ENCODE measurements around the gene FAM114A1. TPM values are rescaled to one million over a fixed set of nuclear protein-coding genes. Genes with fewer than 3 reads are reported as not detected.
"Not testable (repeated sequence)": the region's sequence is repeated elsewhere in the genome, so short reads cannot be mapped to it uniquely, and the experiment has no call there.

FAM114A1 gene
- total RNA-seq, 2 donors from 2014 or later = 148 to 180 TPM

GRCh38 chr4:38983787-38984598, 116.4 kb downstream of the FAM114A1 start:
- no peak overlapping the region for H3K27ac ChIP-seq
- no peak for ATAC-seq (ENCODE audit: insufficient number of reproducible peaks, low FRiP score, low read depth)
- H3K9me3 ChIP-seq = no peaks in the 10 kb centered on the region
- no peaks in the 10 kb centered on the region for H3K4me1 ChIP-seq (ENCODE audit: control insufficient read depth in 1 of 2, low read depth in 2 of 2)
- no peak overlapping the region for H3K4me3 ChIP-seq
- H3K36me3 ChIP-seq = no peaks in the 10 kb centered on the region
- DNase-seq (ENCODE audit: low spot score) = no peak
- H3K27me3 ChIP-seq (replicated peaks; ENCODE audit: insufficient read depth) = no peaks in the 10 kb centered on the region
- TF ChIP-seq CTCF (IDR thresholded peaks at IDR 0.05) = no peak

GRCh38 chr4:38985410-38986100, 117.9 kb downstream of the FAM114A1 start:
- H3K4me3 ChIP-seq = no peak overlapping the region
- no peaks in the 10 kb centered on the region for H3K9me3 ChIP-seq
- ATAC-seq (ENCODE audit: insufficient number of reproducible peaks, low FRiP score, low read depth) (no peak), DNase-seq (ENCODE audit: low spot score) (no peak)
- no peak overlapping the region for H3K27ac ChIP-seq
- no peak for TF ChIP-seq CTCF (IDR thresholded peaks at IDR 0.05)
- no peaks in the 10 kb centered on the region for H3K27me3 ChIP-seq (replicated peaks; ENCODE audit: insufficient read depth)
- no peaks in the 10 kb centered on the region for H3K36me3 ChIP-seq
- H3K4me1 ChIP-seq (ENCODE audit: control insufficient read depth in 1 of 2, low read depth in 2 of 2) = no peaks in the 10 kb centered on the region

GRCh38 chr4:38987491-38987890, 119.9 kb downstream of the FAM114A1 start:
- Histone ChIP-seq H3K27ac (no peak overlapping the region), H3K4me1 (ENCODE audit: control insufficient read depth in 1 of 2, low read depth in 2 of 2) (no peaks in the 10 kb centered on the region), H3K4me3 (no peak overlapping the region), H3K27me3 (replicated peaks; ENCODE audit: insufficient read depth) (no peaks in the 10 kb centered on the region), H3K36me3 (no peaks in the 10 kb centered on the region), H3K9me3 (no peaks in the 10 kb centered on the region)
- TF ChIP-seq CTCF (IDR thresholded peaks at IDR 0.05) = no peak
- ATAC-seq (ENCODE audit: insufficient number of reproducible peaks, low FRiP score, low read depth) (no peak), DNase-seq (ENCODE audit: low spot score) (no peak)

- H3K4me1 ChIP-seq (ENCODE audit: control insufficient read depth in 1 of 2, low read depth in 2 of 2); ATAC-seq (ENCODE audit: insufficient number of reproducible peaks, low FRiP score, low read depth); DNase-seq (ENCODE audit: low spot score); H3K27me3 ChIP-seq (replicated peaks; ENCODE audit: insufficient read depth); H3K4me3 ChIP-seq; H3K27ac ChIP-seq; H3K9me3 ChIP-seq; H3K36me3 ChIP-seq: not testable (repeated sequence)
These were observed 120.7 kb downstream of the FAM114A1 start for GRCh38 chr4:38988353-38988752.

- ATAC-seq (ENCODE audit: insufficient number of reproducible peaks, low FRiP score, low read depth) (no peak), DNase-seq (ENCODE audit: low spot score) (no peak)
- Histone ChIP-seq H3K4me3 (no peak overlapping the region), H3K4me1 (ENCODE audit: control insufficient read depth in 1 of 2, low read depth in 2 of 2) (no peaks in the 10 kb centered on the region), H3K9me3 (no peaks in the 10 kb centered on the region), H3K27ac (no peak overlapping the region), H3K27me3 (replicated peaks; ENCODE audit: insufficient read depth) (no peaks in the 10 kb centered on the region), H3K36me3 (no peaks in the 10 kb centered on the region)
- TF ChIP-seq CTCF (IDR thresholded peaks at IDR 0.05) = no peak
These were observed 121.9 kb downstream of the FAM114A1 start for GRCh38 chr4:38989487-38989886.

Data from thoracic aorta (tissue), 2 donors.